Thyroid gland (tissue), 4 donors: ENCODE results near the gene OR2T1.
"Not testable (repeated sequence)": the region's sequence is repeated elsewhere in the genome, so short reads cannot be mapped to it uniquely, and the experiment has no call there.

Source experiments
- POLR2A ChIP-seq, 2 donors: fragments of 450-650 bp; IDR thresholded peaks; one replicate each; pipeline ENCODE4 v1.6.1; 2017; ENCODE audit warnings: antibody characterized with exemption in 2 of 2, mild to moderate bottlenecking in 2 of 2, moderate library complexity in 1 of 2
- TF ChIP-seq, protein P1 (sequence below), 6 experiments: fragments of 200-600 bp in 3 of 6; fragments of 450-650 bp in 3 of 6; sonication (generic) in 3 of 6; IDR thresholded peaks; one replicate each; pipeline ENCODE4 v1.5.1; 2016 to 2019; ENCODE audit warnings: antibody characterized with exemption in 6 of 6, mild to moderate bottlenecking in 2 of 6, inconsistent platforms in 1 of 6, moderate library complexity in 1 of 6

DNA sequence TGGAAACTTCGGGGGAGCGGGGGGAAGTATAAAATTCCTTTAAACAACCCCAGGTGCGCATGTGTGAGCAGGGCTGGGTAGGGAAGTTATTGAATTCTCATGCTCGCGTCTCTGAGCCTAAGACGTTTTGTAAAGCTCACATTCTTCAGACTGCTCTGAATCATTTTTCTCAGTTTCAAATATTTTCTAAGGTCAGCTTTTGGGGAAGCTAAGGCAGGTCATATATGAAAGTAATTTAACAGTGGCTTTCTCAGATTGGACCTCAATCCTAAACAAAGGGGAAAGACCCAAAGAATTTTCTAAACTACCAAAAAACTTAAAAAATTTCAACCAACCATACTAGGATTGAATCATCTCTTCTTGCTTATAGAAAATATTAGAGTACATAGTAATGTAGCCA, 32.1 kb downstream of the OR2T1 start:
- TF ChIP-seq POLR2A (IDR thresholded peaks at IDR 0.05): not testable (repeated sequence)
- TF ChIP-seq, protein P1, sequence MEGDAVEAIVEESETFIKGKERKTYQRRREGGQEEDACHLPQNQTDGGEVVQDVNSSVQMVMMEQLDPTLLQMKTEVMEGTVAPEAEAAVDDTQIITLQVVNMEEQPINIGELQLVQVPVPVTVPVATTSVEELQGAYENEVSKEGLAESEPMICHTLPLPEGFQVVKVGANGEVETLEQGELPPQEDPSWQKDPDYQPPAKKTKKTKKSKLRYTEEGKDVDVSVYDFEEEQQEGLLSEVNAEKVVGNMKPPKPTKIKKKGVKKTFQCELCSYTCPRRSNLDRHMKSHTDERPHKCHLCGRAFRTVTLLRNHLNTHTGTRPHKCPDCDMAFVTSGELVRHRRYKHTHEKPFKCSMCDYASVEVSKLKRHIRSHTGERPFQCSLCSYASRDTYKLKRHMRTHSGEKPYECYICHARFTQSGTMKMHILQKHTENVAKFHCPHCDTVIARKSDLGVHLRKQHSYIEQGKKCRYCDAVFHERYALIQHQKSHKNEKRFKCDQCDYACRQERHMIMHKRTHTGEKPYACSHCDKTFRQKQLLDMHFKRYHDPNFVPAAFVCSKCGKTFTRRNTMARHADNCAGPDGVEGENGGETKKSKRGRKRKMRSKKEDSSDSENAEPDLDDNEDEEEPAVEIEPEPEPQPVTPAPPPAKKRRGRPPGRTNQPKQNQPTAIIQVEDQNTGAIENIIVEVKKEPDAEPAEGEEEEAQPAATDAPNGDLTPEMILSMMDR (IDR thresholded peaks at IDR 0.05): not testable (repeated sequence)
